GM23338 (cell line): ENCODE measurements around the gene CEP72. TPM values are rescaled to one million over a fixed set of nuclear protein-coding genes. Genes with fewer than 3 reads are reported as not detected.
"Not testable (repeated sequence)": the region's sequence is repeated elsewhere in the genome, so short reads cannot be mapped to it uniquely, and the experiment has no call there.

Experiments used
- ATAC-seq: fragments of 200-7000 bp; cut with Tn5 transposase; 3 replicates; pipeline ENCODE4 v1.9.1; 2020
- DNase-seq: peaks from one replicate; pipeline ENCODE4 v3.0.0-alpha.2; 2015; ENCODE audit warnings: low spot score
- H2AFZ ChIP-seq: fragments of 200-600 bp; sonication (generic); 2 replicates; pipeline ENCODE4 v1.8.0; 2016; ENCODE audit warnings: antibody characterized with exemption, mild to moderate bottlenecking, moderate library complexity
- H3F3A ChIP-seq: fragments of 200-600 bp; sonication (generic); replicated peaks from 2 replicates; pipeline ENCODE4 v1.8.0; 2017; ENCODE audit warnings: antibody characterized with exemption, mixed run types, low read depth
- H3K27ac ChIP-seq: fragments of 200-600 bp; sonication (generic); 2 replicates; pipeline ENCODE4 v1.6.1; 2016; ENCODE audit warnings: low read depth
- H3K27me3 ChIP-seq: fragments of 200-600 bp; sonication (generic); 2 replicates; pipeline ENCODE4 v1.8.0; 2016; ENCODE audit warnings: mild to moderate bottlenecking, mixed run types, moderate library complexity; ENCODE audit not compliant: insufficient read depth
- H3K36me3 ChIP-seq: fragments of 200-600 bp; sonication (generic); 2 replicates; pipeline ENCODE4 v1.8.0; 2016; ENCODE audit warnings: mild to moderate bottlenecking; ENCODE audit not compliant: insufficient read depth
- H3K4me1 ChIP-seq: fragments of 200-600 bp; sonication (generic); 2 replicates; pipeline ENCODE4 v1.8.0; 2016; ENCODE audit warnings: mild to moderate bottlenecking, moderate library complexity; ENCODE audit not compliant: insufficient read depth
- H3K4me2 ChIP-seq: fragments of 200-600 bp; sonication (generic); 2 replicates; pipeline ENCODE4 v1.7.1; 2017; ENCODE audit warnings: mixed run types
- H3K4me3 ChIP-seq: fragments of 200-600 bp; sonication (generic); 2 replicates; pipeline ENCODE4 v1.6.1; 2016; ENCODE audit warnings: mixed run types
- H3K79me2 ChIP-seq: fragments of 200-600 bp; sonication (generic); replicated peaks from 2 replicates; pipeline ENCODE4 v1.8.0; 2017; ENCODE audit warnings: mild to moderate bottlenecking; ENCODE audit not compliant: insufficient read depth
- H3K9me2 ChIP-seq: fragments of 200-600 bp; sonication (generic); 2 replicates; pipeline ENCODE4 v1.8.0; 2017; ENCODE audit not compliant: insufficient read depth
- H4K20me1 ChIP-seq: fragments of 200-600 bp; sonication (generic); replicated peaks from 2 replicates; pipeline ENCODE4 v1.8.0; 2017; ENCODE audit warnings: mild to moderate bottlenecking; ENCODE audit not compliant: insufficient read depth
- H3K27ac Mint-ChIP-seq: 2 replicates; pipeline ENCODE4 v1.8.0; 2020; ENCODE audit warnings: inconsistent platforms, mild to moderate bottlenecking, moderate library complexity, mixed read lengths
- H3K27me3 Mint-ChIP-seq: 3 replicates; pipeline ENCODE4 v1.8.0; 2022; ENCODE audit warnings: low read depth, mild to moderate bottlenecking, moderate library complexity, mixed read lengths, inconsistent platforms; ENCODE audit not compliant: insufficient read depth, poor library complexity
- H3K36me3 Mint-ChIP-seq: 3 replicates; pipeline ENCODE4 v1.8.0; 2021; ENCODE audit warnings: low read depth, mild to moderate bottlenecking, inconsistent platforms, moderate library complexity, mixed read lengths
- H3K4me1 Mint-ChIP-seq: 3 replicates; pipeline ENCODE4 v1.8.0; 2020; ENCODE audit warnings: mild to moderate bottlenecking, inconsistent platforms, mixed read lengths
- H3K4me3 Mint-ChIP-seq: 3 replicates; pipeline ENCODE4 v1.8.0; 2021; ENCODE audit warnings: moderate library complexity, mild to moderate bottlenecking, inconsistent platforms, mixed read lengths
- H3K9me3 Mint-ChIP-seq: 3 replicates; pipeline ENCODE4 v1.8.0; 2020; ENCODE audit warnings: moderate library complexity, mild to moderate bottlenecking, inconsistent platforms, mixed read lengths
- CREB1 ChIP-seq: fragments of 250-450 bp; sonication (Bioruptor Pico); IDR thresholded peaks from 2 replicates; pipeline ENCODE4 v1.5.0; 2020; ENCODE audit warnings: low read depth, mild to moderate bottlenecking, moderate library complexity
- JUNB ChIP-seq: IDR thresholded peaks from one replicate; pipeline ENCODE4 v1.6.1; 2016; ENCODE audit warnings: antibody characterized with exemption; ENCODE audit not compliant: unreplicated experiment
- STAT1 ChIP-seq: IDR thresholded peaks from one replicate; pipeline ENCODE4 v1.6.1; 2016; ENCODE audit warnings: antibody characterized with exemption; ENCODE audit not compliant: unreplicated experiment
- ZNF114 ChIP-seq: fragments of 250-450 bp; sonication (Bioruptor Pico); IDR thresholded peaks from 2 replicates; pipeline ENCODE4 v1.5.0; 2020; ENCODE audit warnings: mild to moderate bottlenecking, moderate library complexity
- polyA plus RNA-seq: library from polyadenylated mRNA; unstranded; fragments of >200 nt; fragmentation: Nextera tagmentation; extraction: Ambion mirVana; gene quantifications from 2 replicates; pipeline ENCODE4 v1.2.1, GENCODE V29; 2016
- total RNA-seq: library from RNA; depleted of rRNA; stranded (reverse); fragments of >200 nt; shearing (Covaris generic); gene quantifications from 2 replicates; pipeline ENCODE4 v1.2.3, GENCODE V29; 2014
- TF ChIP-seq, protein P1 (sequence below): IDR thresholded peaks from 2 replicates; pipeline ENCODE4 v1.6.1; 2016; ENCODE audit warnings: antibody characterized with exemption

CEP72 gene
- total and polyA plus RNA-seq, 2 experiments from 2014 or later = 15.5 to 27.1 TPM

DNA sequence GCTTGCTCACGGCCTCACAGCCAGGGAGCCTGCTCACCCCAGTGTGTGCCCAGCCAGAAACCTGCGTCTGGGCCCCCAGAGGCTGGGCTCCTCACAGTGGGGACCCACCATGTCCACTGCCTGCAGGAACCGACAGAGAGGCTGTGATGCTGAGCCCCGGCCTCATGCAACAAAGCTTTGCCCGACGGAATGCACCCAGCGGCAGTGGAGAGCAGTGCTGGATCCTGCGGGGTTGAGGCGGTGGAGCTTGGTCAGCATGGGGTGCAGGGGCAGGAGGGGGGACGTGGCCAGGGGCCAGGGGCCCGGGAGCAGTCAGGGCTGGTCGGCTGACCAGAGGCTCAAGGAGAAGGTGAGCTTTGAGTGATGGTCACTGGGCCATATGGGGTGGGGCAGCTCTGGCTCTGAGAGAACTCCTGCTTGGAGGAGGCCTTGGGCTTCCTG is 7.7 kb upstream of the CEP72 start:
- no peak for DNase-seq
- no peaks in the 10 kb centered on the region for H3K27me3 ChIP-seq
- no peak overlapping the region for H2AFZ ChIP-seq
- no peak overlapping the region for H3K27ac ChIP-seq
- H3K27ac Mint-ChIP-seq = no peak overlapping the region
- peaks cover 12% of the 10 kb centered on the region for H3K27me3 Mint-ChIP-seq
- no peaks in the 10 kb centered on the region for H3K4me1 ChIP-seq
- TF ChIP-seq STAT1 (no peak), CREB1 (no peak), JUNB (no peak)
- TF ChIP-seq, protein P1, sequence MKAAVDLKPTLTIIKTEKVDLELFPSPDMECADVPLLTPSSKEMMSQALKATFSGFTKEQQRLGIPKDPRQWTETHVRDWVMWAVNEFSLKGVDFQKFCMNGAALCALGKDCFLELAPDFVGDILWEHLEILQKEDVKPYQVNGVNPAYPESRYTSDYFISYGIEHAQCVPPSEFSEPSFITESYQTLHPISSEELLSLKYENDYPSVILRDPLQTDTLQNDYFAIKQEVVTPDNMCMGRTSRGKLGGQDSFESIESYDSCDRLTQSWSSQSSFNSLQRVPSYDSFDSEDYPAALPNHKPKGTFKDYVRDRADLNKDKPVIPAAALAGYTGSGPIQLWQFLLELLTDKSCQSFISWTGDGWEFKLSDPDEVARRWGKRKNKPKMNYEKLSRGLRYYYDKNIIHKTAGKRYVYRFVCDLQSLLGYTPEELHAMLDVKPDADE = no peak
- no peaks in the 10 kb centered on the region for H3F3A ChIP-seq
- no peak overlapping the region for H3K4me3 ChIP-seq
- H4K20me1 ChIP-seq = no peaks in the 10 kb centered on the region
- ATAC-seq = no peak
- H3K4me3 Mint-ChIP-seq = no peak overlapping the region
- no peaks in the 10 kb centered on the region for H3K36me3 ChIP-seq
- no peaks in the 10 kb centered on the region for H3K9me2 ChIP-seq
- H3K4me2 ChIP-seq = no peak overlapping the region
- no peaks in the 10 kb centered on the region for H3K4me1 Mint-ChIP-seq
- no peaks in the 10 kb centered on the region; the same call in 2 of the 3 replicates for H3K9me3 Mint-ChIP-seq
- no peaks in the 10 kb centered on the region; the same call in 2 of the 3 replicates for H3K36me3 Mint-ChIP-seq
- no peaks in the 10 kb centered on the region for H3K79me2 ChIP-seq

DNA sequence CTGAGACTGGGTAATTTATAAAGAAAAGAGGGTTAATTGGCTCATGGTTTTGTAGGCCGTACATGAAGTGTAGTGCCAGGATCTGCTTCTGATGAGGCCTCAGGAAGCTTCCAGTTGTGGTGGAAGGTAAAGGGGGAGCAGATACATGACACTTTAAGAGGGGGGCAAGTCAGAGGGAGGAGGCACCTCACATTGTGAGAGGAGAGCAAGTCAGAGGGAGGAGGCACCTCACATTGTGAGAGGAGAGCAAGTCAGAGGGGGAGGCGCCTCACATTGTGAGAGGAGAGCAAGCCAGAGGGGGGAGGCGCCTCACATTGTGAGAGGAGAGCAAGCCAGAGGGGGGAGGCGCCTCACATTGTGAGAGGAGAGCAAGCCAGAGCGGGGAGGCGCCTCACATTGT is 7.0 kb upstream of the CEP72 start:
- not testable (repeated sequence) for H3K4me1 Mint-ChIP-seq, H3F3A ChIP-seq, H3K79me2 ChIP-seq, H2AFZ ChIP-seq, H3K4me3 ChIP-seq, H3K4me2 ChIP-seq, H3K4me1 ChIP-seq, DNase-seq, H3K9me3 Mint-ChIP-seq, H4K20me1 ChIP-seq, ATAC-seq, H3K27me3 ChIP-seq, H3K36me3 ChIP-seq, H3K27ac ChIP-seq, H3K36me3 Mint-ChIP-seq, H3K9me2 ChIP-seq, H3K4me3 Mint-ChIP-seq, H3K27ac Mint-ChIP-seq
- H3K27me3 Mint-ChIP-seq = peaks cover 12% of the 10 kb centered on the region

DNA sequence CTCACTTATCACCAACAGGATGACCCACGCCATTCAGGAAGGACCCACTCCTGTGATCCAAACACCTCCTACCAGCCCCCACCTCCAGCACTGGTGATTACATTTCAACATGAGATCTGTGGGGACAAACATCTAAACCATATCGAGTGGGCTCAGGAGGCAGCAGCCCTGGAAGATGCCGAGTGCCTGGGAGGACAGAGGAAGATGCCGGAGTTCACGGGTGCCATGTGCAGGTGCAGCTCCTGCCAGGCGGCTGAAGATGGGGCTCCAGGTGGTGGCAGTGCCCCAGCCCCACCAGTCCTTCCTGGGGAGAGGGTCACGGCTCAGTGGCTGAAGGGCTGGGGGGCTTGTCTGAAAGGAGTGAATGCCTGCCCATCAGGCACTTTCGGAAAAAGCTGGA is 6.1 kb upstream of the CEP72 start:
- ATAC-seq = no peak
- peaks cover 10% of the 10 kb centered on the region for H3K27me3 Mint-ChIP-seq

More for the DNA sequence above, 6.1 kb upstream of the CEP72 start:
- H3K4me2 ChIP-seq = no peak overlapping the region
- Mint-ChIP-seq H3K36me3 (no peaks in the 10 kb centered on the region; the same call in 2 of the 3 replicates), H3K4me1 (0 out of 3 replicates have a peak, but pooled peaks cover under 1% of the 10 kb centered on the region), H3K9me3 (no peaks in the 10 kb centered on the region; the same call in 2 of the 3 replicates), H3K27ac (no peak overlapping the region), H3K4me3 (no peak overlapping the region)
- no peaks in the 10 kb centered on the region for H3K27me3 ChIP-seq
- H4K20me1 ChIP-seq = no peaks in the 10 kb centered on the region
- no peaks in the 10 kb centered on the region for H3F3A ChIP-seq
- no peaks in the 10 kb centered on the region for H3K36me3 ChIP-seq
- DNase-seq = no peak
- no peak overlapping the region for H3K27ac ChIP-seq
- H2AFZ ChIP-seq = no peak overlapping the region
- TF ChIP-seq ZNF114 (CRISPR knock-in tag) (no peak), CREB1 (no peak), STAT1 (no peak)
- H3K4me3 ChIP-seq = no peak overlapping the region
- no peaks in the 10 kb centered on the region for H3K79me2 ChIP-seq
- H3K4me1 ChIP-seq = no peaks in the 10 kb centered on the region
- no peaks in the 10 kb centered on the region for H3K9me2 ChIP-seq
